CD4-positive, alpha-beta T cell treated with Interleukin-21 for 1 hour (primary cell): ENCODE measurements around the gene UGT1A8.
"Not testable (repeated sequence)": the region's sequence is repeated elsewhere in the genome, so short reads cannot be mapped to it uniquely, and the experiment has no call there.

Experiments
- DNase-seq: peaks from one replicate; pipeline ENCODE4 v3.0.0-alpha.2; 2020

The UGT1A8 gene

GRCh38 chr2:233736868-233737653 lies 119.6 kb downstream of the UGT1A8 start:
- not testable (repeated sequence) for DNase-seq

- no peak for DNase-seq
Measured at GRCh38 chr2:233740870-233741269, 123.4 kb downstream of the UGT1A8 start.

- DNase-seq, result no peak
Measured at GRCh38 chr2:233743464-233744259, 126.2 kb downstream of the UGT1A8 start.

DNA sequence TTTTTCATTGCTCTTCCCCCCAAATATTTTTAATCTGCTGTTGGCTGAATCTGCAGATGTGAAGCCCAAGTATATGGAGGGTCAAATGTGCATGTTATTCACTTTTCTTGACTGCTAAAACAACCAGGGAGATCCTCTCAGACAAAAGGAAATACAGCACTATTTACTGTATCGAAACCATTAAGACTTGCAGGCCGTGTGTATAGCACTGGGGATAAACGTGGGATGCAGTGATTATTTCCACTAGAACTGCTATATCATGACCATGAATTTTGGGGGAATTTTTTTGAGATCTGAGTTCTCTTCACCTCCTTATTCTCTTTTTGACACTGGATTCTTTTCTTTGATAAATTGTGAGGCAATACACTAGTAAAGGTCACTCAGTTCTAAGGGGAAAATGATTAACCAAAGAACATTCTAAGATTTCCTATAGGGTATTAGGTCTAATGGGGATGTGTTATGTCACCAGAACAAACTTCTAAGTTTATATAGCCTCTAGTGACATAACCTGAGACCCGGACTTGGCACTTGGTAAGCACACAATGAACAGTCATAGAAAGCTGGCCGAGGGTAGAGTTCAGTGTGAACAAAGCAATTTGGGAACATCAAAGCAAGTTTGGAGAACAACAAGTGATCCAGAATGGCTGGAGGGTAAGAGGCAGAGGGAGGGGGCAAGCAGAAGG lies 127.8 kb downstream of the UGT1A8 start:
- no peak for DNase-seq

DNA sequence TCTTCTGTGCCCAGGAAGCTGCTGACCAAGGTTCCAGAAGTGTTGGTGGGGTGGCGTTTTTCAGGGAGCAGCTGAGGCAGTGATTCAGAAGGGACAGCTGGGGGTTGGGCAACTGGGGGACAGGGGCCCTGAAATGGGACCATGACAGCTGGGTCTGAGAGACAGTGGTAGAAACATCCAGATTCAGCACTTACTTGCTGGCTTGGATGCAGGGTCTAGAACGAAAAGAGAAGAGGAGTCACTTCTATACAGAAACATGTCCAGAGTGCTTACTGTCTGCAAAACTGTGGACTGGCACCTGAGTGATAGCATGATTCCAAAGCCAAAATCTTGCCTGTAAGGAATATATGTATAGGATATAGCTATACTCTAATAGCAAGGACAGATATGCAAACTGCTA lies 128.4 kb downstream of the UGT1A8 start:
- DNase-seq, result not testable (repeated sequence)

DNA sequence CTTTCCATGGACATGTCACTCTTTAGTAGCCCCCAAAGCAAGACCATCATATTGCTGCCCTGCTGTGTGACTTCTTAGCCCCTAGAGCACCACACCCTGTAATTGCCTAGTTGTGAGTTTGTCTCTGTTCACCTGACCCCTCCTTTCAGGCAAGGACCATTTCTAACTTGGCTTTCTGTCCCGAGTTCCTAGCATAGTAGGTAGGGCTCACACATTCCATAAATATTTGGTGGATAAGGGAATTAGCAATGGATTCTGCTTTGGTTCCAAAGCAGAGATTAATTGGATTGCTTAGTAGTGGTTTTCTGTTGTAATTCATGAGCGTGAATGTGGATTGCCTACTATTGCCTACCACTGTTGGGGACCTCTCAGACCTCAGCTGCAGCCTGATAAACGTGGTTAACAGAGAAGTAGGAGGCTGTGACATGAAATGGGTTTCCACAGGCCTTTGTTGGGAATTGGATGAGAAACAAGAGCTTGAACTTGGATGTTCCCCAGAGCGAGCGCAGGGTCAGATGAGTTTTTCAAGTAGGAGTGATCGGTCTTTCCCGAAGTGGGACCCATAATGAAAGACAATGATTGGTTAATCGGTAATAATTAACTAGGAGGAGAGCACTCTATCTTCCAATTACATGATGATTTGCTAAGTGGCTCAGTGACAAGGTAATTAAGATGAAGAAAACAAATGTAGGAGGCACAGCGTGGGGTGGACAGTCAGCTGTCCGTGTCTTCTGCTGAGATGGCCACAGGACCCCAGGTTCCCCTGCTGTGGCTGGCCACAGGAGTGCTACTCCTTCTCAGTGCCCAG lies 129.2 kb downstream of the UGT1A8 start:
- DNase-seq, result no peak

- no peak for DNase-seq
Measured at GRCh38 chr2:233747283-233747544, 129.8 kb downstream of the UGT1A8 start.

DNA sequence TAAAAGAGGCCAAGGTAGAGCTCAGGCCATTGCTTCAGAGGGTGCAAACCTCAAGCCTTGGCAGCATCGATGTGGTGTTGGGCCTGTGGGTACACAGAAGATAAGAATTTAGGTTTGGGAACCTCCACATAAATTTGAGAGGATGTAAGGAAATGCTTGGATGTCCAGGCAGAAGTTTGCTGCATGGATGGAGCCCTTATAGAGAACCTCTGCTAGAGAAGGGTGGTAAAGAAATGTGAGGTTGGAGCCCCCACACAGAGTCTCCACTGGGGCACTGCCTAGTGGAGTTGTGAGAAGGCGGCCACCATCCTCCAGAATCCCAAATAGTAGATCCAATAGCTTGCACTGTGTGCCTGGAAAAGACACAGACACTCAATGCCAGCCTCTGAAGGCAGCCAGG lies 133.3 kb downstream of the UGT1A8 start:
- not testable (repeated sequence) for DNase-seq

GRCh38 chr2:233751212-233752009 lies 134.0 kb downstream of the UGT1A8 start:
- not testable (repeated sequence) for DNase-seq

DNA sequence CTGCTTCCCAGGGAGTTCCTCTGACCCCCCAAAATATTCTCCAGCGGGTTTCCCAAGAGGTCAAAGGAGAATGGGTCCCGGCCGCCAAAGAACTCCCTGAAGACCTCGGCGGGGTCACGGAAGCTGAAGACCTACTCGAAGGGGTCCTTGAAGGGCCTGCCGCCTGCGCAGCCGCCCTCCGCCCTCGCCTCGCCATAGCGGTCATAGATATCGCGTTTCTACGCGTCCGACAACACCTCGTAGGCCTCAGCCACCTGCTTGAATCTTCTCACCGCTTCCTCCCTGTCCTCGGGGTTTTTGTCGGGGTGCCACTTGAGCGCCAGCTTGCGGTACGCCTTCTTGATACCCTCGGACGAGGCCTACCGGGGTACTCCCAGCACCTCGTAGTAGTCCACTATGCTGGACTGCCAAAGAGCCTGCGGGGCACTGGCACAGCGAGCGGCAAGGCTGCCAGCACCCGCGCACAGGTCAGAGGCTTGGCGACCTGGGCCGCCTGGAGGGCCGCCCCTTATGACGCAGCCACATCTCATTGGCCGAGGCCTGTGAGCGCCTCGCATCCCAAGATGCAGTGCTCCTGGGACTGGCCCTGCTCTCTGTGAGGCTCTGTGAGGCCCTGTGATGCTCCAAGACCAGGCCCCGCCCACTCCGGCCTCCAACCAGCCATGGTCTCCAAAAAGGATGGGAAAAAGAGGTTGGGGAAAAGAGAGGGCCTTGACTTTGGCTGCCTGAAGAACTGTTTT lies 137.6 kb downstream of the UGT1A8 start:
- no peak for DNase-seq

DNA sequence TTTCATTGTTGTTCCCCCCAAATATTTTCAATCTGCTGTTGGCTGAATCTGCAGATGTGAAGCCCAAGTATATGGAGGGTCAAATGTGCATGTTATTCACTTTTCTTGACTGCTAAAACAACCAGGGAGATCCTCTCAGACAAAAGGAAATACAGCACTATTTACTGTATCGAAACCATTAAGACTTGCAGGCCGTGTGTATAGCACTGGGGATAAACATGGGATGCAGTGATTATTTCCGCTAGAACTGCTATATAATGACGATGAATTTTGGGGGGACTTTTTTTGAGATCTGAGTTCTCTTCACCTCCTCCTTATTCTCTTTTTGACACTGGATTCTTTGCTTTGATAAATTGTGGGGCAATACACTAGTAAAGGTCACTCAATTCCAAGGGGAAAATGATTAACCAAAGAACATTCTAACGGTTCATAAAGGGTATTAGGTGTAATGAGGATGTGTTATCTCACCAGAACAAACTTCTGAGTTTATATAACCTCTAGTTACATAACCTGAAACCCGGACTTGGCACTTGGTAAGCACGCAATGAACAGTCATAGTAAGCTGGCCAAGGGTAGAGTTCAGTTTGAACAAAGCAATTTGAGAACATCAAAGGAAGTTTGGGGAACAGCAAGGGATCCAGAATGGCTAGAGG lies 139.1 kb downstream of the UGT1A8 start:
- DNase-seq, result no peak

GRCh38 chr2:233758141-233758540 lies 140.7 kb downstream of the UGT1A8 start:
- DNase-seq, result no peak

GRCh38 chr2:233758849-233759248 lies 141.4 kb downstream of the UGT1A8 start:
- DNase-seq, result no peak

DNA sequence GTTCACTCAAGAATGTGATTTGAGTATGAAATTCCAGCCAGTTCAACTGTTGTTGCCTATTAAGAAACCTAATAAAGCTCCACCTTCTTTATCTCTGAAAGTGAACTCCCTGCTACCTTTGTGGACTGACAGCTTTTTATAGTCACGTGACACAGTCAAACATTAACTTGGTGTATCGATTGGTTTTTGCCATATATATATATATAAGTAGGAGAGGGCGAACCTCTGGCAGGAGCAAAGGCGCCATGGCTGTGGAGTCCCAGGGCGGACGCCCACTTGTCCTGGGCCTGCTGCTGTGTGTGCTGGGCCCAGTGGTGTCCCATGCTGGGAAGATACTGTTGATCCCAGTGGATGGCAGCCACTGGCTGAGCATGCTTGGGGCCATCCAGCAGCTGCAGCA lies 142.6 kb downstream of the UGT1A8 start, which contains the start of gene UGT1A1:
TSS of gene UGT1A1 (plus strand) at position 228 of the 400 bp plus-strand sequence. CDS start at position 246, 18 bp downstream.
- DNase-seq, result no peak

GRCh38 chr2:233761040-233761769 lies 143.8 kb downstream of the UGT1A8 start:
- no peak for DNase-seq

DNA sequence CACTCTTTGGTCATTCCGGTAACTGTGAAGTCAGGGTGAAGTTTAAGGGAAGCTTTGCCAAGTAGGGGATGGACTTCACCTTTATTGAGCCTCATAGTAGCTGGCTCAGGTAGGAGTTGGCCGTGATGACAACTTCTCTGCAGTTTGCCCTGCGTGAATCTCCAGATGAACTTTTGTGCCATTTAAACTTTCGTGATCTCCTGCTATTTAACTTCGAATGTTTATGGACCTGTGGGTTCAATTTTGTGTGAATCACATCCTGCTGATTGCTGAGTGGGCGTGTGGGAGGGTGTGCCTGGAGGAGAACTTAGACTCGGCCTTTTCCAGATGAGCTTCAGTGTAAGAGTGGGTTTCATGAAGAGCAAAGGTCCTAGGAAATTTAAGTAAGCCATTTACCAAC lies 146.8 kb downstream of the UGT1A8 start:
- no peak for DNase-seq

- no peak for DNase-seq
Measured at GRCh38 chr2:233764761-233765160, 147.3 kb downstream of the UGT1A8 start.

- DNase-seq, result no peak
Measured at GRCh38 chr2:233766416-233766815, 149.0 kb downstream of the UGT1A8 start.

DNA sequence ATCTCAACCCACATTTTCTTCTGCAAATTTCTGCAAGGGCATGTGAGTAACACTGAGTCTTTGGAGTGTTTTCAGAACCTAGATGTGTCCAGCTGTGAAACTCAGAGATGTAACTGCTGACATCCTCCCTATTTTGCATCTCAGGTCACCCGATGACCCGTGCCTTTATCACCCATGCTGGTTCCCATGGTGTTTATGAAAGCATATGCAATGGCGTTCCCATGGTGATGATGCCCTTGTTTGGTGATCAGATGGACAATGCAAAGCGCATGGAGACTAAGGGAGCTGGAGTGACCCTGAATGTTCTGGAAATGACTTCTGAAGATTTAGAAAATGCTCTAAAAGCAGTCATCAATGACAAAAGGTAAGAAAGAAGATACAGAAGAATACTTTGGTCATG lies 150.6 kb downstream of the UGT1A8 start:
- no peak for DNase-seq

DNA sequence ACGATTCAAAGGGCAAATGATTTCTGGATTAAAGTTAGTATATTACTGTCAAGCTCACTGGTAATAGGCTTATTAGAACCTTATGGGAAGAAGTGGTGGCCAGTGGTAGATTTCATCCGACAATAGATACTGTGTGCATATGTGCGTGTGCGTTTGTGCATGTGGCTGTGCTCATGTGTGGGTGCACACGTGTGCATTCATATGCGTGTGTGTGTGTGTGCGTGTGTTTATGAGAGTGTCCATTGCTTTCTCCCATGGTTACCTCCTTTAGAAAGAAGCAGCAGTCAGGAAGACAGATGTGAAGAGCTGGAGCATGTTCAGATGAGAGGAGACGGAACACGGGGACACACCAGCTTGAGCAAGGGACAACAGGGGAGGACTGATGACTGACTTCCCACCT lies 151.8 kb downstream of the UGT1A8 start:
- no peak for DNase-seq
